Ishikawa (cell line): ENCODE results near the gene GRID1.

Experiments used
- EP300 ChIP-seq: IDR thresholded peaks from 2 replicates; pipeline ENCODE4 v1.6.1; 2012; ENCODE audit warnings: borderline replicate concordance
- RAD21 ChIP-seq: IDR thresholded peaks from 2 replicates; pipeline ENCODE4 v1.6.1; 2012; ENCODE audit warnings: low read depth
- TAF1 ChIP-seq: IDR thresholded peaks from 2 replicates; pipeline ENCODE4 v1.6.1; 2012; ENCODE audit warnings: low read depth, mild to moderate bottlenecking

DNA sequence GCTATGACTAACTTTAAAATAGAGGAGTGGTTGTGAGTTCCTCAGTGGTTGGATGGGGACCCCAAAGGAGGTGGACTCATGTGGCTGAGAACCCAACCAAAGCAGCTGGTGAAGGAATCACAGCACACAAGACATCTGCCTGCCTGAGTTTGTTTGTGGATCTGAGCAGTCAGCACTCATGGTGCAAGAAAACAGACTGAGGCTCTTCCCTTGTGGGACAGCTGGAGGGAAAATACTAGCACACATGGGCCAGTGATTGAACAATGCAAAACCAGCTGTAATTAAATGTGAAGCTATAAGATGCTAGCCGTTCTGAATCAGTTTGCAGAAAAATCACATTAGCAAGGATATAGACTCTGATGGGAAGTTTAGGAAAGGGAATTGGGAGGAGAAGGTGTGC is 707.3 kb downstream of the GRID1 start:
- TF ChIP-seq EP300 = no peak
- no peak for TF ChIP-seq RAD21
- no peak for TF ChIP-seq TAF1
